ENCODE data around the gene RYR3. TPM values are rescaled to one million over a fixed set of nuclear protein-coding genes. Genes with fewer than 3 reads are reported as not detected.

Gene RYR3
- total and polyA plus RNA-seq, 10 of the 15 experiments (the other 5 are each of a cell fraction or from before 2014, with no cell fraction given): under 0.01 to 0.44 (median 0.16) TPM; not detected in 5

- TF ChIP-seq BCLAF1 (IDR thresholded peaks at IDR 0.05): no peak
- TF ChIP-seq HDAC6 (IDR thresholded peaks at IDR 0.05; ENCODE audit: unreplicated experiment): no peak
- no peak for TF ChIP-seq SRF (IDR thresholded peaks at IDR 0.05; ENCODE audit: low read depth in 2 of 2, low read length in 2 of 2)
These were observed 443.5 kb downstream of the RYR3 start (continued) for GRCh38 chr15:33754242-33754641.

- ChIA-PET SMC1A (ENCODE audit: uncharacterized antibody, unreplicated experiment) (no interaction called here), POLR2A (no interaction called here), CTCF (no interaction called here), RAD21 (ENCODE audit: unreplicated experiment) (no interaction called here)
- no peaks in the 10 kb centered on the region for H3K79me2 ChIP-seq (ENCODE audit: control insufficient read depth, insufficient read depth, low read length)
- in situ Hi-C loops (cut with MboI): no loop called here
- H3K27me3 ChIP-seq (replicated peaks in 1 of 2; ENCODE audit: control insufficient read depth in 2 of 2, insufficient read depth in 2 of 2, low read length in 1 of 2): no peaks in the 10 kb centered on the region
- no peak overlapping the region for H3K4me2 ChIP-seq (ENCODE audit: control insufficient read depth, insufficient read depth)
- no peak overlapping the region for H2AFZ ChIP-seq (ENCODE audit: control insufficient read depth, low read depth, low read length)
- FAIRE-seq (no peak), DNase-seq (ENCODE audit: low read depth, low spot score) (no peak), ATAC-seq (no peak)
- no peak overlapping the region for H3K9ac ChIP-seq (ENCODE audit: control insufficient read depth, insufficient read depth, low read length)
- H3K27ac ChIP-seq (ENCODE audit: control insufficient read depth, insufficient read depth): no peak overlapping the region
- intact Hi-C loops (cut with micrococcal nuclease; ENCODE audit: unreplicated experiment): no loop called here
- no peaks in the 10 kb centered on the region for H3K36me3 ChIP-seq (ENCODE audit: control insufficient read depth in 2 of 2, insufficient read depth in 2 of 2, low read length in 1 of 2)
- no peak overlapping the region for H3K4me3 ChIP-seq
- 40% methylated on average over 5 of the region's 5 CpGs for WGBS (ENCODE audit: insufficient coverage, insufficient replicate concordance, low lambda C conversion rate, missing lambda C conversion rate)
- TF ChIP-seq ELK1 (IDR thresholded peaks at IDR 0.05; ENCODE audit: low read depth, low read length) (no peak), BCLAF1 (IDR thresholded peaks at IDR 0.05) (no peak), POU2F2 (IDR thresholded peaks at IDR 0.05; ENCODE audit: borderline replicate concordance, low read depth, low read length) (no peak)
- no peaks in the 10 kb centered on the region for H4K20me1 ChIP-seq (ENCODE audit: control insufficient read depth, insufficient read depth)
- no TSS peak for BruUV-seq (replicated peaks)
- no peaks in the 10 kb centered on the region for H3K9me3 ChIP-seq (replicated peaks; ENCODE audit: control insufficient read depth, insufficient read depth, low read length)
- no peaks in the 10 kb centered on the region for H3K4me1 ChIP-seq (ENCODE audit: control insufficient read depth, insufficient read depth, low read length)
These were observed 446.2 kb downstream of the RYR3 start for GRCh38 chr15:33756961-33757360.
